HCT116 (cell line): Measurements from ENCODE around the gene VRTN. TPM values are rescaled to one million over a fixed set of nuclear protein-coding genes. Genes with fewer than 3 reads are reported as not detected.

ENCODE experiments used
- ATAC-seq: fragments of 200-7000 bp; cut with Tn5 transposase; 2 replicates; pipeline ENCODE4 v1.9.1; 2020; ENCODE audit warnings: mild to moderate bottlenecking, moderate library complexity
- BruUV-seq: library from RNA; stranded (reverse); fragments of 400-500 nt; replicated peaks from 2 replicates; lab custom pipeline; 2021; lab: Mats Ljungman, UMichigan
- CTCF ChIA-PET: fragments of 300-600 bp; sonication (Branson Sonifier 250); formaldehyde crosslinking; loops from one replicate; lab custom pipeline; 2021; ENCODE audit warnings: antibody characterized with exemption; lab: Charles Lee
- POLR2A ChIA-PET: fragments of 300-600, 350-600 bp; sonication (Branson Sonifier 250); formaldehyde crosslinking; loops from one replicate; lab custom pipeline; 2021; ENCODE audit warnings: antibody characterized with exemption; lab: Charles Lee
- RAD21 ChIA-PET, 2 experiments: fragments of 300-600 bp; sonication (Branson Sonifier 250); formaldehyde crosslinking; loops; one replicate each; lab custom pipeline; 2023; ENCODE audit warnings: low total read pairs in 2 of 2; ENCODE audit not compliant: uncharacterized antibody in 2 of 2, unreplicated experiment in 2 of 2, low non-redundant PET in 1 of 2; lab: Charles Lee
- DNase-seq: peaks from one replicate; pipeline ENCODE4 v3.0.0-alpha.2; 2010; ENCODE audit warnings: low read depth, low spot score
- H2AFZ ChIP-seq: fragments of 200-600 bp; shearing (Covaris generic), sonication (generic); 2 replicates; pipeline ENCODE4 v1.6.1; 2017; ENCODE audit warnings: low read depth, mixed run types, mixed read lengths, antibody characterized with exemption, low read length; ENCODE audit not compliant: poor library complexity, severe bottlenecking
- H3K27ac ChIP-seq: 2 replicates; pipeline ENCODE4 v1.5.1; 2012; ENCODE audit warnings: low read depth, low read length
- H3K27me3 ChIP-seq: fragments of 200-600 bp; sonication (generic); 2 replicates; pipeline ENCODE4 v1.6.1; 2016; ENCODE audit warnings: mixed run types, low read length, mixed read lengths; ENCODE audit not compliant: insufficient read depth
- H3K36me3 ChIP-seq, 2 experiments: fragments of 200-500 bp in 1 of 2; fragments of 200-600 bp in 1 of 2; sonication (Bioruptor generic) in 1 of 2; sonication (generic) in 1 of 2; 2 replicates each; pipeline versions ENCODE4 v1.5.1 to v1.6.1; 2014 to 2016; ENCODE audit warnings: low read length in 2 of 2, inconsistent platforms in 1 of 2, mixed read lengths in 1 of 2, mixed run types in 1 of 2; ENCODE audit not compliant: insufficient read depth in 2 of 2, control insufficient read depth in 1 of 2
- H3K4me1 ChIP-seq, 2 experiments: fragments of 200-600 bp in 1 of 2; sonication (generic) in 1 of 2; 2 replicates each; pipeline versions ENCODE4 v1.5.1 to v1.6.1; 2012 to 2017; ENCODE audit warnings: low read length in 2 of 2, inconsistent platforms in 1 of 2, mild to moderate bottlenecking in 1 of 2, mixed read lengths in 1 of 2, mixed run types in 1 of 2, moderate library complexity in 1 of 2; ENCODE audit not compliant: insufficient read depth in 2 of 2, control insufficient read depth in 1 of 2
- H3K4me2 ChIP-seq: fragments of 200-600 bp; sonication (generic); 2 replicates; pipeline ENCODE4 v1.6.1; 2017; ENCODE audit warnings: mixed run types, low read length, mixed read lengths
- H3K4me3 ChIP-seq, 2 experiments: fragments of 200-600 bp in 1 of 2; sonication (generic) in 1 of 2; replicated peaks in 1 of 2; 2 replicates each; pipeline ENCODE4 v1.5.1; 2011 to 2016; ENCODE audit warnings: low read length in 2 of 2, control low read depth in 1 of 2, low read depth in 1 of 2, mild to moderate bottlenecking in 1 of 2, mixed read lengths in 1 of 2, mixed run types in 1 of 2
- H3K79me2 ChIP-seq: fragments of 200-600 bp; sonication (generic); 2 replicates; pipeline ENCODE4 v1.6.1; 2017; ENCODE audit warnings: mild to moderate bottlenecking, mixed run types, low read length, moderate library complexity, mixed read lengths; ENCODE audit not compliant: insufficient read depth
- H3K9ac ChIP-seq: fragments of 200-600 bp; sonication (generic); 2 replicates; pipeline ENCODE4 v1.6.1; 2016; ENCODE audit warnings: low read length, mixed read lengths
- H3K9me2 ChIP-seq: fragments of 200-600 bp; sonication (generic), shearing (Covaris generic); 2 replicates; pipeline ENCODE4 v1.6.1; 2017; ENCODE audit warnings: mixed run types, mild to moderate bottlenecking, moderate library complexity; ENCODE audit not compliant: insufficient read depth
- H3K9me3 ChIP-seq, 2 experiments: fragments of 200-500 bp in 1 of 2; fragments of 200-600 bp in 1 of 2; sonication (Bioruptor generic) in 1 of 2; sonication (generic) in 1 of 2; 2 replicates each; pipeline ENCODE4 v1.6.1; 2014 to 2017; ENCODE audit warnings: low read length in 2 of 2, mixed read lengths in 2 of 2, inconsistent platforms in 1 of 2, low read depth in 1 of 2, mild to moderate bottlenecking in 1 of 2, mixed run types in 1 of 2, moderate library complexity in 1 of 2; ENCODE audit not compliant: control insufficient read depth in 1 of 2, insufficient read depth in 1 of 2
- H4K20me1 ChIP-seq: fragments of 200-600 bp; sonication (generic), shearing (Covaris generic); 2 replicates; pipeline ENCODE4 v1.6.1; 2017; ENCODE audit warnings: mixed run types, mild to moderate bottlenecking, moderate library complexity; ENCODE audit not compliant: insufficient read depth
- CBX3 ChIP-seq: IDR thresholded peaks from 2 replicates; pipeline ENCODE4 v1.6.1; 2012; ENCODE audit warnings: low read depth
- CEBPB ChIP-seq: IDR thresholded peaks from 2 replicates; pipeline ENCODE4 v1.6.1; 2012; ENCODE audit warnings: low read depth
- CTCF ChIP-seq, 3 experiments: fragments of 200-600 bp in 1 of 3; sonication (generic) in 1 of 3; IDR thresholded peaks in 2 of 3; conservative IDR thresholded peaks in 1 of 3; 2 replicates each; pipeline ENCODE4 v1.5.1; 2012 to 2017; ENCODE audit warnings: low read depth in 2 of 3, low read length in 2 of 3, antibody characterized with exemption in 1 of 3, borderline replicate concordance in 1 of 3, control low read depth in 1 of 3, mild to moderate bottlenecking in 1 of 3, mixed read lengths in 1 of 3, mixed run types in 1 of 3, moderate library complexity in 1 of 3; ENCODE audit not compliant: insufficient read depth in 1 of 3
- EGR1 ChIP-seq: IDR thresholded peaks from 2 replicates; pipeline ENCODE4 v1.6.1; 2012; ENCODE audit warnings: low read depth
- ELF1 ChIP-seq: IDR thresholded peaks from 2 replicates; pipeline ENCODE4 v1.6.1; 2012; ENCODE audit warnings: low read depth, borderline replicate concordance
- FOSL1 ChIP-seq: IDR thresholded peaks from 2 replicates; pipeline ENCODE4 v1.6.1; 2012; ENCODE audit warnings: low read depth
- JUND ChIP-seq: IDR thresholded peaks from 2 replicates; pipeline ENCODE4 v1.6.1; 2012
- POLR2A ChIP-seq: IDR thresholded peaks from 2 replicates; pipeline ENCODE4 v1.7.0; 2011; ENCODE audit warnings: borderline replicate concordance; ENCODE audit not compliant: insufficient read depth, insufficient read length; ENCODE audit errors: extremely low read depth
- RAD21 ChIP-seq: IDR thresholded peaks from 2 replicates; pipeline ENCODE4 v1.6.1; 2012; ENCODE audit warnings: low read depth, mild to moderate bottlenecking
- SRF ChIP-seq: IDR thresholded peaks from 2 replicates; pipeline ENCODE4 v1.6.1; 2012; ENCODE audit warnings: low read depth
- TCF7L2 ChIP-seq: IDR thresholded peaks from 2 replicates; pipeline ENCODE4 v1.7.0; 2011; ENCODE audit warnings: borderline replicate concordance, inconsistent platforms; ENCODE audit not compliant: insufficient read depth, insufficient read length; ENCODE audit errors: extremely low read depth
- ZFX ChIP-seq: fragments of 450-650 bp; IDR thresholded peaks from 2 replicates; pipeline ENCODE4 v1.6.1; 2017
- ZNF274 ChIP-seq: fragments of 200-500 bp; sonication (Bioruptor generic); IDR thresholded peaks from 2 replicates; pipeline ENCODE4 v1.6.1; 2014; ENCODE audit warnings: mild to moderate bottlenecking, low read depth, low read length, inconsistent platforms
- intact Hi-C: fragments of 100-400 bp; cut with micrococcal nuclease; formaldehyde crosslinking; loops from 2 replicates; pipeline ENCODE4 v1.10.0; 2022
- total RNA-seq: library from RNA; stranded (reverse); gene quantifications from one replicate; pipeline ENCODE4 v1.2.1, GENCODE V29; 2021; ENCODE audit not compliant: unreplicated experiment

Gene VRTN
- total RNA-seq, 1 experiment from 2014 or later: 0.10 TPM

GRCh38 chr14:74324931-74325361 lies 23.3 kb upstream of the VRTN start:
- no peak overlapping the region for H3K9ac ChIP-seq
- no peaks in the 10 kb centered on the region for H3K79me2 ChIP-seq
- H3K4me3 ChIP-seq: no peak overlapping the region
- no peaks in the 10 kb centered on the region for H3K27me3 ChIP-seq
- ChIA-PET POLR2A (no interaction called here), CTCF (interaction anchor here (0.8 to 1.0 kb wide), 2 partner anchors 12 to 22 kb away, joined by 3 to 4 read pairs; partner anchors contain the start of gene ABCD4), RAD21 (no interaction called here)
- TF ChIP-seq POLR2A (no peak), RAD21 (peak; percentile 69), CTCF (IDR thresholded peaks at IDR 0.05 in 2 of 3, conservative IDR thresholded peaks at IDR 0.05 in 1 of 3; ENCODE audit: borderline replicate concordance in 1 of 3, insufficient read depth in 1 of 3, low read depth in 2 of 3, low read length in 2 of 3) (peak; percentile 65; a peak in 5 of 6 replicates)
- peak; percentile 76 for ATAC-seq
- H3K9me3 ChIP-seq: no peaks in the 10 kb centered on the region
- H2AFZ ChIP-seq: no peak overlapping the region
- H3K9me2 ChIP-seq: no peaks in the 10 kb centered on the region
- no peaks in the 10 kb centered on the region for H4K20me1 ChIP-seq
- no TSS peak for BruUV-seq
- H3K27ac ChIP-seq: no peak overlapping the region
- no peak overlapping the region for H3K4me2 ChIP-seq
- DNase-seq: no peak
- intact Hi-C loops: loop anchor here (10.0 kb wide), 1 partner anchor 150 kb away; no protein-coding TSS in a partner anchor
- H3K36me3 ChIP-seq: no peaks in the 10 kb centered on the region
- H3K4me1 ChIP-seq: no peaks in the 10 kb centered on the region

- DNase-seq: no peak
- Histone ChIP-seq H3K79me2 (no peaks in the 10 kb centered on the region), H3K4me3 (no peak overlapping the region), H3K9ac (no peak overlapping the region), H3K4me2 (no peak overlapping the region), H4K20me1 (no peaks in the 10 kb centered on the region), H2AFZ (no peak overlapping the region), H3K27me3 (no peaks in the 10 kb centered on the region), H3K9me2 (no peaks in the 10 kb centered on the region), H3K36me3 (no peaks in the 10 kb centered on the region), H3K9me3 (no peaks in the 10 kb centered on the region), H3K27ac (no peak overlapping the region), H3K4me1 (no peaks in the 10 kb centered on the region)
- ChIA-PET POLR2A (no interaction called here), CTCF (interaction anchor here (0.7 to 1.0 kb wide), 3 partner anchors 12 to 22 kb away, joined by 3 to 4 read pairs (median 3); partner anchors contain the start of gene ABCD4), RAD21 (no interaction called here)
- ATAC-seq: no peak
- intact Hi-C loops: loop anchor here (10.0 kb wide), 1 partner anchor 149 kb away; no protein-coding TSS in a partner anchor
- TF ChIP-seq SRF (no peak), FOSL1 (no peak), CBX3 (no peak), CTCF (IDR thresholded peaks at IDR 0.05 in 2 of 3, conservative IDR thresholded peaks at IDR 0.05 in 1 of 3; ENCODE audit: borderline replicate concordance in 1 of 3, insufficient read depth in 1 of 3, low read depth in 2 of 3, low read length in 2 of 3) (no peak), CEBPB (no peak), ELF1 (no peak), ZNF274 (no peak), JUND (no peak), RAD21 (no peak), ZFX (no peak), EGR1 (no peak), TCF7L2 (no peak)
- BruUV-seq: no TSS peak
Observed at GRCh38 chr14:74325446-74325845, 22.8 kb upstream of the VRTN start.
